ENCODE data around the gene TRIM28.
"Not testable (repeated sequence)": the region's sequence is repeated elsewhere in the genome, so short reads cannot be mapped to it uniquely, and the experiment has no call there.

The TRIM28 gene

GRCh38 chr19:58543826-58544590 lies at the start of gene TRIM28:
Gene TRIM28 (plus strand): TSS chr19:58544064. CDS start chr19:58544758, 694 bp downstream.
- DNase-seq (ENCODE audit: insufficient read length, low spot score), result peak; percentile 77
- TF ChIP-seq, protein P1, sequence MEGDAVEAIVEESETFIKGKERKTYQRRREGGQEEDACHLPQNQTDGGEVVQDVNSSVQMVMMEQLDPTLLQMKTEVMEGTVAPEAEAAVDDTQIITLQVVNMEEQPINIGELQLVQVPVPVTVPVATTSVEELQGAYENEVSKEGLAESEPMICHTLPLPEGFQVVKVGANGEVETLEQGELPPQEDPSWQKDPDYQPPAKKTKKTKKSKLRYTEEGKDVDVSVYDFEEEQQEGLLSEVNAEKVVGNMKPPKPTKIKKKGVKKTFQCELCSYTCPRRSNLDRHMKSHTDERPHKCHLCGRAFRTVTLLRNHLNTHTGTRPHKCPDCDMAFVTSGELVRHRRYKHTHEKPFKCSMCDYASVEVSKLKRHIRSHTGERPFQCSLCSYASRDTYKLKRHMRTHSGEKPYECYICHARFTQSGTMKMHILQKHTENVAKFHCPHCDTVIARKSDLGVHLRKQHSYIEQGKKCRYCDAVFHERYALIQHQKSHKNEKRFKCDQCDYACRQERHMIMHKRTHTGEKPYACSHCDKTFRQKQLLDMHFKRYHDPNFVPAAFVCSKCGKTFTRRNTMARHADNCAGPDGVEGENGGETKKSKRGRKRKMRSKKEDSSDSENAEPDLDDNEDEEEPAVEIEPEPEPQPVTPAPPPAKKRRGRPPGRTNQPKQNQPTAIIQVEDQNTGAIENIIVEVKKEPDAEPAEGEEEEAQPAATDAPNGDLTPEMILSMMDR (IDR thresholded peaks at IDR 0.05; ENCODE audit: insufficient read depth, missing control alignments), result no peak
- FAIRE-seq, result no peak

GRCh38 chr19:58497634-58498170 lies 46.2 kb upstream of the TRIM28 start:
- DNase-seq (ENCODE audit: insufficient read length, low spot score), result no peak
- TF ChIP-seq, protein P1 (IDR thresholded peaks at IDR 0.05; ENCODE audit: insufficient read depth, missing control alignments), result no peak
- no peak for FAIRE-seq

- TF ChIP-seq, protein P1 (IDR thresholded peaks at IDR 0.05; ENCODE audit: insufficient read depth, missing control alignments), result no peak
- no peak for FAIRE-seq
- DNase-seq (ENCODE audit: insufficient read length, low spot score), result no peak
These were observed 45.4 kb upstream of the TRIM28 start for GRCh38 chr19:58498316-58499020.

DNA sequence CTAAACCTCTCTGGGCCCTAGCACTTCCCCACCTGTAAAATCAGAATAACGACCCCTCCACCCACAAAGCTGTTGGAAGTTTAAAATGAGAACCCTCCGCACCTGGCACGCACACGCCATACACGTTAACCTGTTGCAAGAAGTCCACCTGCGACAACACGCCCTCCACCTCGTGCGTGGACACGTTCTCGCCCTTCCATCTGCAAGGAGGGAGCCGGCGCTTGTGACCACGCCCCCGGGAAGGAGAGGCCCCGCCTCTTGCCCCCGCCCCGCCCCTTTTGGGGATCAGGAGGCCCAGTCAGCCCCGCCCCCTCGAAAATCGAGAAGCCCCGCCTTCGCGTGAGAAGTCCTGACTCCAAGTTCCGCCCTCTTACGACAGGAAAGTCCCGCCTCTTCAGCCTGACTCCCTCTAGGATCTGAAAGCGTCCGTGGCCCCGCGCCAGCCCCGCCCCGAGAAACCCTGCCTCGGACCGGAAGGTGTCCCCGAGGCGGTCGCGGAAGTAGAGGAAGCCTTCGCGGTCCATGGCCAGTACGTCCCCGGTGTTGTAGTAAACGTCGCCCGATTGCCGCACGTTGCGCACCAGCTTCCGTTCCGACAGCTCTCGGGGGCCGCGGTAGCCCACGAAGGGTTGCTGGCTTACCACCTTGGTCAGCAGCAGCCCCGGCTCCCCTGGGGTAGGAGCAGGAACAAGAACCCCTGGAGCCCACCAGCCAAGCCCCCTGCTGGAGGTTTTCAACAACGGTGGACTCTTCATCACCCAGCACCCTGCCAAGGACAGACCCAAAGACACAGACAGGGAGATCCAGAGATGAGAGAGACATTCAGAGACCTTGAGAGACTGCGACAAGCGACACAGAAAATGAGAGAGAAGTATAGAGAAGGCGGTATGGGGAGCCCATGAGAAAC lies 44.6 kb upstream of the TRIM28 start:
- no peak for FAIRE-seq
- TF ChIP-seq, protein P1 (IDR thresholded peaks at IDR 0.05; ENCODE audit: insufficient read depth, missing control alignments), result peak; percentile 18
- DNase-seq (ENCODE audit: insufficient read length, low spot score), result no peak

DNA sequence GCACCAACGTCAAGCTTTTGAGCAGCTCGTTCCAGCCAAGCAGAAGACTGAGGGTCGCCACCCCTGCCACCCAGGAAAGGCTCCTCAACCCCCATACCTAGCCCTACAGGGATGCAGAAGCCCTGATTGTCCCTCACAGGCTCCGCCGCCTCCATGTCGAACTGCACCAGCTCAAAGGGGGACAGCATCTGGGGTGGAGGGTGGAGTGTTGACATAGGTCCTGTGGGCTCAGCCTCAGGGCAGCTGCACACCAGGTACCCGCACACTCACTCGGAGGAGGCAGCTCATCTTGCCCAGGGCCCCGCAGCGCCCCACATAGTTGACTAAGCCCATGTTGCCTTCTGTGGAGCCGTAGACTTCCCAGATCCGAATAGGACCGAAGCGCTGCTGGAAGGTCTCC lies 43.6 kb upstream of the TRIM28 start:
- DNase-seq (ENCODE audit: insufficient read length, low spot score) (no peak), FAIRE-seq (no peak)
- TF ChIP-seq, protein P1 (IDR thresholded peaks at IDR 0.05; ENCODE audit: insufficient read depth, missing control alignments), result no peak

GRCh38 chr19:58507602-58508223 lies 36.2 kb upstream of the TRIM28 start:
- not testable (repeated sequence) for DNase-seq (ENCODE audit: insufficient read length, low spot score); FAIRE-seq

- no peak for FAIRE-seq
- DNase-seq (ENCODE audit: insufficient read length, low spot score), result no peak
- TF ChIP-seq, protein P1 (IDR thresholded peaks at IDR 0.05; ENCODE audit: insufficient read depth, missing control alignments), result no peak
These were observed 34.2 kb upstream of the TRIM28 start for GRCh38 chr19:58509731-58510083.

Measured in D721Med (cell line).